Inferior parietal cortex (tissue), 1 donor: ENCODE measurements around the gene ITFG1.
"Not testable (repeated sequence)": the region's sequence is repeated elsewhere in the genome, so short reads cannot be mapped to it uniquely, and the experiment has no call there.

Source experiments
- DNase-seq: peaks from one replicate; pipeline ENCODE4 v3.0.0-alpha.2; 2016; ENCODE audit errors: extremely low spot score

ITFG1 gene

GRCh38 chr16:47244206-47244605 is 216.7 kb downstream of the ITFG1 start:
- no peak for DNase-seq

DNA sequence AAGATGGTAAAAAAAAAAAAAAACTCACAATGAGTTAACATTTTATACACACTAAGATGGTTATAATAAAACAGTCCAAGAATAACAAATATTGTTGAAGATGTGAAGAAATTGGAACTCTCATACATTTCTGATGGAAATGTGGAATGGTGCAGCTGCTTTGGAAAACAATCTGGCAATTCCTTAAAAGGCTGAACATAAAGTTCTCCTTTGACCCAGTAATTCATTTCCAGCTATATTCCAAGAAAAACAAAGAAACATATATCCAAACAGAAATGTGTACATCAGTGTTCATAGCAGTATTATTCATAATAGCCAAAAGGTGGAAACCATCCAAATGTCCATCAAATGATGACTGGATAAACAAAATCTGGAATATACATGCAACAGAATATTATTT is 219.8 kb downstream of the ITFG1 start:
- no peak for DNase-seq

DNA sequence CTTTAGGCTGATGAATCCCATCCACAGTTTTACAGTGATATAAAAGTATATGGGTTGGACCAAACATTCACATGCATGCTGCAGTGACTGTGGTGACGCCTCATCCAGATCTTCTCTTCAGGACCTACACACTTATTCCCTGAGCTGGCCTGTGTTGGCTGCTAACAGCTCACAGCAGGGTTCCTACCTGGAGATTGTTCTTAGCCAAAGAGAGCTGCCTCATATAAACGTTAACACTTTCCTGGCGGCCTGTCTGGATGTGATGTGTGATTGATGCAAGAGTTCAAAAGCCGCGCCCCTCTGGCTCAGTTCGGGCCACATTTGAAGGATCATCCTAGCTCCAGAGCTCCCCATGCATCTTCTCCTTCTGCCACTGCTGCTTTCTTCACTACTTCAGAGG is 224.1 kb downstream of the ITFG1 start:
- no peak for DNase-seq

GRCh38 chr16:47230296-47230695 is 230.6 kb downstream of the ITFG1 start:
- DNase-seq, result no peak

DNA sequence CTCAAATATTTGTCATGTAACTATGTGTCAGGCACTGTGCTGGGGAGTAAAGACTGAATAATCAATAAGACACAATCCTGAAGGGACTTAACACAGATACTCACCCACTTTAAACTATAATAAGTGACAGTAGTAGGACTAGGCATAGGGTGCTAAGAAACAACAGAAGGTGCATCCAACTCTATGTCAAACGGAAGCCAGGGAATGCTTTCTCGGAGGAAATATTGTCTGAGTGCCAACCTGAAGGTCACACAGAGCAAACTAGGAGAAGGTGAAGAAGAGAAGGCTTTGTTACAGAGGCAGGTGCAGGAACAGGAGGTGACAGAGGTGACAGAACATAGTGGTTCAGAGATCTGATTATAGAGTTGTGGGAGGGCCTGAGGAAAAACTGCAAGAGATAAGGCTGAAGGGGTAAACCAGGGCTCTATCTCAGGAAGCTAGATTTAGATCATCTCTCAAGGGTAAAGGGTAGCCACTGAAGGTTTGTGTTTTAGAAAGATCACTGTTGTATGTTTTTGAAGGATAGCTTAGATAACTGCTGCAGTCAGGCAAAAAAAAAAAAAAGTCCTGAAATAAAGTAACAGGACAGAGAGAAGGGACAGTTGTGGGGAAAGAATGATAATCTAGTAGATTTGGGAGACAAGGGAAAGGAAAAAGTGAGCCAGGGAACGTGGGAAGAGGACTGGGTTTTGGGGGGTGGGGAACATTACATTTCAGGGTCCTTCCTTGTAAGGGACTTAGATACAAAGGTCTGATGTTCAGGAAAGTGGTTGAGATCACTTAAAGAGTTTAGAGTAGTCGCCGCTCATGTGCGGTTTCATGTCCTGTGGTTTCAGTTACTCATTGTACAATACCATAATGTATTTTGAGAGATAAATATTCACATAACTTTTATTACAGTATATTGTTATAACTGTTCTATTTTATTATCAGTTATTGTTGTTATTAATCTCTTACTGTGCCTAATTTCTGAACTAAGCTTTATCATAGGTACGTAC is 231.5 kb downstream of the ITFG1 start:
- no peak for DNase-seq

DNA sequence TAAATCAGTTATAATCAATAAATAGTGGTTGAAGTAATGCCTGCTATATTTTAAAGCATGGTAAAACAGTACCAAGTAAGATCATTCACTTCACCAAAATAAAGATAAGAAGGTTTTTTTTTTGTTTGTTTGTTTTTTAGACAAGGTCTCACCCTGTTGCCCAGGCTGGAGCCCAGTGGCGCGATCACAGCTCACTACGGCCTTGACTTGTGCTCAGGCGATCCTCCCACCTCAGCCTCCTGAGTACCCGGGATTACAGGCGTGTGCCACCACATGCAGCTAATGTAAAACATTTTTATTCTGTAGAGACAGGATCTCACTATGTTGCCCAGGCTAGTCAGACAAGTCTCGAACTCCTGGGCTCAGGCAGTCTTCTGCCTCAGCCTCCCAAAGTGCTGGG is 232.6 kb downstream of the ITFG1 start:
- DNase-seq, result no peak

- no peak for DNase-seq
Observed at GRCh38 chr16:47213761-47214440, 247.0 kb downstream of the ITFG1 start.

- DNase-seq, result no peak
Observed at GRCh38 chr16:47211218-47211617, 249.6 kb downstream of the ITFG1 start.

GRCh38 chr16:47204736-47205504 is 255.9 kb downstream of the ITFG1 start:
- peak; percentile 43 for DNase-seq

DNA sequence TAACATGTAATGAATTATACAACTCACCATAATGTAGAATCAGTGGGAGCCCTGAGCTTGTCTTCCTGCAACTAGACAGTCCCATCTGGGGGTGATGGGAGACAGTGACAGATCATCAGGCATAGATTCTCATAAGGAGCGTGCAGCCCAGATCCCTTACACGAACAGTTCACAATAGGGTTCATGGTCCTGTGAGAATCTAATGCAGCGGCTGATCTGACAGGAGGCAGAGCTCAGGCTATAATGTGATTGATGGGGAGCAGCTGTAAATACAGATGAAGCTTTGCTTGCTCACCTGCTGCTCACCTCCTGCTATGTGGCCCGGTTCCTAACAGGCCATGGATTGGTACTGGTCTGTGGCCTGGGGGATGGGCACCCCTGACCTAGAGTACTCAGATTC is 257.4 kb downstream of the ITFG1 start:
- DNase-seq, result not testable (repeated sequence)

- no peak for DNase-seq
Observed at GRCh38 chr16:47198180-47198575, 262.7 kb downstream of the ITFG1 start.

GRCh38 chr16:47197536-47198179 is 263.2 kb downstream of the ITFG1 start:
- no peak for DNase-seq

DNA sequence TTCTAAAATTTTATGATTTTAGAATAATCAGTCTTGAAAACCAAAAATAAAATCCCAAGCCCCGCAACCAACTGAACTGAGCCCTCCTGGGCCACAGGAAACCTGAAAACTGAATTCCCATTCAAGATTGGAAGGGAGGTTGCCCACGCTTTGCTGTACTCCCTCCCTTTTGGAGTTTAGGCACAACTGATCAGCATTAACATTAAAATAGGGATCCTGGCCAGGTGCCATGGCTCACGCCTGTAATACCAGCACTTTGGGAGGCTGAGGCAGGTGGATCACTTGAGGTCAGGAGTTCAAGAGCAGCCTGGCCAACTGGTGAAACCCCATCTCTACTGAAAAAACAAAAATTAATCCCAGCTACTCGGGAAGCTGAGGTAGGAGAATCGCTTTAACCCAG is 264.4 kb downstream of the ITFG1 start:
- no peak for DNase-seq

DNA sequence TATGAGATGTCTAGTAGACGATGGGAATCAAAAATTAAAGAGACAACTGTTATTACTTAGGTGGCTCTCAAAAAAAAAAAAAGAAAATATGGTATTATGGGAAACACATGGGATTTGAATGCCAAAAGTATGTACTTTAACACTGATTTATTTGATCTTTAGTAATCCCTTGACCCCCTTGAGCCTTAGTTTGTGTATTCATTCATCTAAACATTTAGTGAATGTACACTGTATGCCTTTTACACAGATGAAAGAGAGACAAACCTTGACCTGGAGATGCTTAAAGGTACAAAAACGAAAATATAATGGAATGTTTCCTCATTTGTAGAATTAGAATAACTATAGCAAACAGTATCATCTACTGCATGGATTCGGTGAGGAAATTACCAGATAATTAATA is 278.5 kb downstream of the ITFG1 start:
- no peak for DNase-seq

GRCh38 chr16:47181066-47181465 is 279.8 kb downstream of the ITFG1 start:
- DNase-seq, result not testable (repeated sequence)

- no peak for DNase-seq
Observed at GRCh38 chr16:47180073-47180472, 280.8 kb downstream of the ITFG1 start.

DNA sequence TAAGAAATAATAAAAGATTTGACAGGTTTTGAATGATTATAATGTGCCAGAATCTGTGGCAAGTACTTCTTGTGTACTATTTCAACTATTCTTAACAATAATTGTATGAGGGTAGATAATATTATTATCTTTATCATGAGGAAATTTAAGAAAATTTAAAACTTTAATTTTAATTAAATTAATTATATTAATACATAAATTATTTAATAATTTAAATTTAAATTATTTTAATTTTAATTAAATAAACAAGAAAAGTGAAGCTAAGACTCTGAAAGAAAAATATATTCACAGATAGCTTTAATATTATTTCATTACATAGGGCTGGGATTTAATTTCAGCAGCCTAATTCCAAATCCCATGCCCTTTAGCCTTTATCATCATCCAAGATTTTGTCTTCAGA is 285.7 kb downstream of the ITFG1 start:
- DNase-seq, result no peak

DNA sequence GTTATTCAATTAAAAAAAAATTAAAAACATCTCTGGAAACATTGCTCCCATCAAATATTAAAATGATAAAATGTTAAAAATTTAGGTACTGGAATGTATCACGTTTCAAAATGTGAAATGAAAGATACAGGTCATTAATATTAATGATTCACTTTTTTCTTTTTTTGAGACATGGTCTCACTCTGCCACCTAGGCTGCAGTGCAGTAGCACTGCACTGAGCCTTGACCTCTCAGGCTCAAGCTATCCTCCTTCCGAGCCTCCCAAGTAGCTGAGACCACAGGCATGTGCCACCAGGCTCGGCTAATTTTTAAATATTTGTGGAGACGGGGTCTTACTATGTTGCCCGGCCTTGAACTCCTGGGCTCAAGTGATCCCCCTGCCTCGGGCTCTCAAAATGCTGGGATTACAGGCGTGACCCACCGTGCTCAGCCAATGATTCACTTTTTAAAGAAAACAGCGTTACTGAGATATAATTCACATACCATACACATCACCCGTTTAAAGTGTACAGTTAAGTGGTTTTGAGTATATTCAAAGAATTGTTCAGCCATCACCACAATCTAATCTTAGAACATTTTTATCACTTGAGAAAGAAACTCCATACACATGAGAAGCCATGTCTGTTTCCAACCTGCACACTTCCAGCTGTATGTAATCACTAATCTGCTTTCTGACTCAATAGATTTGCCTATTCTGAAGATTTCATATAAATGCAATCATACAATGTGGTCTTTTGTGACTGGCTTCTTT is 298.0 kb downstream of the ITFG1 start:
- no peak for DNase-seq

DNA sequence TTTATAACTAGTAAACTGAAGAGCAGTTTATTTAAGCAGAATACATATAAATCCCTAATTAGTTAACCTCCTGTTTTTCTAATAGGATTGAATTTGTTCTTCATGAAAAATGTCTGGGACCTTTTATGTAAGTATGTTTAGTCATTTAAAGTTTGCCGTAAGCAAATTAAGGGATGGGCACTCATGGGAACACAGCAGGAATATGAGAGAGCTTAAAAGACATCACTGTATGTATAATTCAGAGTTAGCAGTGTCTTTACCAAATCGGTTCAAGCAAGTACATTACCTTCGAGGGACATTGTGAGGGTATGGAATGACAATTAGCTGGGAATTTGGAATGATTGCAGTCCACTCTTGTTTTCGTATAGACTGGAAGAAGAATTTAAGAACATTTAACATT is 299.4 kb downstream of the ITFG1 start:
- no peak for DNase-seq

GRCh38 chr16:47160422-47160821 is 300.4 kb downstream of the ITFG1 start:
- DNase-seq, result no peak

DNA sequence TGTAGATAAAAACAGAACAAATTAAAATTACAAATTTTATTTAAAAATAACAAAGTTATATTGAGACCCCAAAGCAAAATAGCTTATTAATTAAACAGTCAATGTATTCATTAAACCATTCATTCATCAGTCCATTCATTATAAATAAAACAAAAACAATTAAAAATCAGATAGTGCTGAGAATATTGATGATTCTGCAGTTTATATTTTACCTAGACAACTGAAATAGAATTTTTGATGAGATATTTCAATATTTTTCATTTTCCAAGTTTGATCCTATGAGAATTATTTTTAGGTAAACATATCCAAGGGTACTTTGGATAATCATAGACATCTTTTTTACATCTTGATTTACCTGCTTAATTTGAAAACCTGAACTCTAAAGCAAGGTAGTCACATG is 301.9 kb downstream of the ITFG1 start:
- DNase-seq, result no peak
